Heart left ventricle (tissue), 16 donors: ENCODE measurements around the gene SNX18. TPM values are rescaled to one million over a fixed set of nuclear protein-coding genes. Genes with fewer than 3 reads are reported as not detected.

Experiments used
- ATAC-seq, 4 donors: fragments of 200-7000 bp; cut with Tn5 transposase; one replicate each; pipeline ENCODE4 v1.9.1; 2020 to 2022; ENCODE audit warnings: moderate library complexity in 4 of 4, mild to moderate bottlenecking in 3 of 4, moderate number of reproducible peaks in 1 of 4
- DNase-seq, 5 donors: peaks; one replicate each; pipeline ENCODE4 v3.0.0-alpha.2; 2020
- H3K27ac ChIP-seq, 12 donors: fragments of 200-600 bp; sonication (generic) in 4 of 12; one replicate each; pipeline versions ENCODE4 v1.5.0 to v1.8.0; 2016 to 2022; ENCODE audit warnings: mild to moderate bottlenecking in 2 of 12
- H3K27me3 ChIP-seq, 9 donors: fragments of 200-600 bp; sonication (generic) in 2 of 9; one replicate each; pipeline versions ENCODE4 v1.5.1 to v1.8.0; 2016 to 2022; ENCODE audit warnings: mild to moderate bottlenecking in 3 of 9
- H3K36me3 ChIP-seq, 9 donors: fragments of 200-600 bp; sonication (generic) in 2 of 9; one replicate each; pipeline versions ENCODE4 v1.5.0 to v1.8.0; 2018 to 2022; ENCODE audit warnings: mild to moderate bottlenecking in 2 of 9
- H3K4me1 ChIP-seq, 12 donors: fragments of 200-600 bp; sonication (generic) in 4 of 12; one replicate each; pipeline versions ENCODE4 v1.5.0 to v1.8.0; 2016 to 2022; ENCODE audit warnings: mild to moderate bottlenecking in 3 of 12
- H3K4me3 ChIP-seq, 12 donors: fragments of 200-600 bp; sonication (generic) in 4 of 12; one replicate each; pipeline versions ENCODE4 v1.5.0 to v1.8.0; 2017 to 2022; ENCODE audit warnings: mild to moderate bottlenecking in 9 of 12, moderate library complexity in 4 of 12
- H3K9me3 ChIP-seq, 12 donors: fragments of 200-600 bp; sonication (generic) in 4 of 12; one replicate each; pipeline versions ENCODE4 v1.5.0 to v1.8.0; 2016 to 2022; ENCODE audit warnings: mild to moderate bottlenecking in 1 of 12
- POLR2A ChIP-seq, 2 donors: fragments of 450-650 bp; IDR thresholded peaks; one replicate each; pipeline ENCODE4 v1.6.1; 2017; ENCODE audit warnings: antibody characterized with exemption in 2 of 2, mild to moderate bottlenecking in 2 of 2, moderate library complexity in 2 of 2
- WGBS, 4 donors: extraction: QIAGEN DNeasy Blood & Tissue Kit in 2 of 4; methylation state at CpG; one replicate each; pipeline versions ENCODE4 v1.1.5 to v1.1.7; 2013 to 2018; 5-methylcytosine and 5-hydroxymethylcytosine counted together
- intact Hi-C, 10 donors: fragments of 100-400 bp; cut with DNase I; formaldehyde crosslinking; loops; one replicate each; pipeline versions ENCODE4 v1.11.1 to v1.14.2; 2022
- polyA plus RNA-seq, 2 donors: library from polyadenylated mRNA; stranded (reverse); fragments of 200-250 nt; gene quantifications; one replicate each; pipeline ENCODE4 v1.2.3, GENCODE V29; 2013
- total RNA-seq, 9 donors: library from RNA; depleted of rRNA in 2 of 9; stranded (reverse); fragments of >200 nt in 2 of 9; fragmentation: NEBNext Ultra II Directional in 3 of 9; extraction: Animal tissue kit (Norgen Biotek cat#: 25700) in 3 of 9; gene quantifications; one replicate each; pipeline versions ENCODE4 v1.1.0 to v1.2.4, GENCODE V29; 2016 to 2023
- TF ChIP-seq, protein P1 (sequence below), 12 donors: fragments of 200-600 bp; sonication (generic) in 4 of 12; IDR thresholded peaks; one replicate each; pipeline versions ENCODE4 v1.5.0 to v1.8.0; 2018 to 2022; ENCODE audit warnings: antibody characterized with exemption in 12 of 12, mild to moderate bottlenecking in 5 of 12
- donor health status: ischemic (EF 13 %, LVEDD 7.1; RV severe dilation, severe dysfunction).
- donor health status: healthy with polysubstance abuse.
- donor health status: DM: no; HTN: yes; CAD: no.
- donor health status: DM: no; HTN: no; CAD: no.
- donor health status: ischemic (EF 25% LVEDD 6.9; RV normal size, moderate dysfunction).
- donor health status: ischemic (EF 25% LVEDD 5.7; RV mildly dilated, moderate dysfunction).
- donor health status: healthy.
- donor health status: DM: yes; HTN: yes; CAD: no.
- donor health status: ischemic (EF 35%, LVEDD 5.7; RV mildly dilated, moderate dysfunction).
- donor health status: nonischemic (EF 11% LVEDD 7.7; RV severe dilation, severe dysfunction).
- donor health status: DM: yes; HTN: yes; CAD: no.
- donor health status: PGD.
- donor health status: ischemic (EF 29% LVEDD 5.4; RV normal size, mild dysfunction).
- donor health status: nonischemic (EF 23%, LVEDD 6.1; RV moderate dilation, normal function).

The SNX18 gene
- total and polyA plus RNA-seq, 11 donors: 4.1 to 39.6 (median 23.1) TPM

DNA sequence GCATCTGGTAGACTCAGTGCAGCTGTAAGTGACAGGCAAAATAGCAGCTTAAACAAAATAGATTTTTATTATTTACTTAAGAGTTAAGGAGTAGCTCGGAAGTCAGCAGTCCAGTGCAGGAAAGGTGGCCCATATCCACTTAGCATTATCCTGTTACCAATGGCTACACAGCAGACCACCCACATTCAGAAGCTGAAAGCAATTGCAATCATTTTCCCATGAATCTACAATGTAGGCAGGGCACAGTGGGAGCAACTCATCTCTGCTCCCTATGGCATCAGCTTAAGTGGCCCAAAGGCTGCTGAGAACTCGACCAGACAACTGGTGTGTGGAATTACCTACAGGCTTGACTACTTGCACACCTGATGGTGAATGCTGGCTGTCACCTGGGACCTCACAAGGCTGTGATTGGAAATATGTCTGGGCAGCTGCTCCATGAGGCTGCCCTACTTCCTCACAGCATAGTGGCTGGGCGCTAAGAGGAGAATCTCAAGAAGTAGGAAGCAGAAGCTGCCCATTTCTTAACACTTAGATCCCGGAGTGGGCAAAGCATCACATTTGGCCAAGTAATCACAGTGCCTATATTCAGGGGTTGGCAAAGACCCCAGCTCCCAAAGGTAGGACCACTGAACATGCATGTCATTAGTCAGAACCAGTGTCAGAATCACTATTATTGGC, 56.4 kb downstream of the SNX18 start:
- TF ChIP-seq POLR2A (IDR thresholded peaks at IDR 0.05): no peak
- TF ChIP-seq, protein P1, sequence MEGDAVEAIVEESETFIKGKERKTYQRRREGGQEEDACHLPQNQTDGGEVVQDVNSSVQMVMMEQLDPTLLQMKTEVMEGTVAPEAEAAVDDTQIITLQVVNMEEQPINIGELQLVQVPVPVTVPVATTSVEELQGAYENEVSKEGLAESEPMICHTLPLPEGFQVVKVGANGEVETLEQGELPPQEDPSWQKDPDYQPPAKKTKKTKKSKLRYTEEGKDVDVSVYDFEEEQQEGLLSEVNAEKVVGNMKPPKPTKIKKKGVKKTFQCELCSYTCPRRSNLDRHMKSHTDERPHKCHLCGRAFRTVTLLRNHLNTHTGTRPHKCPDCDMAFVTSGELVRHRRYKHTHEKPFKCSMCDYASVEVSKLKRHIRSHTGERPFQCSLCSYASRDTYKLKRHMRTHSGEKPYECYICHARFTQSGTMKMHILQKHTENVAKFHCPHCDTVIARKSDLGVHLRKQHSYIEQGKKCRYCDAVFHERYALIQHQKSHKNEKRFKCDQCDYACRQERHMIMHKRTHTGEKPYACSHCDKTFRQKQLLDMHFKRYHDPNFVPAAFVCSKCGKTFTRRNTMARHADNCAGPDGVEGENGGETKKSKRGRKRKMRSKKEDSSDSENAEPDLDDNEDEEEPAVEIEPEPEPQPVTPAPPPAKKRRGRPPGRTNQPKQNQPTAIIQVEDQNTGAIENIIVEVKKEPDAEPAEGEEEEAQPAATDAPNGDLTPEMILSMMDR (IDR thresholded peaks at IDR 0.05): no peak
- Histone ChIP-seq H3K27me3 (no peaks in the 10 kb centered on the region), H3K36me3 (no peaks in the 10 kb centered on the region), H3K27ac (no peak overlapping the region), H3K4me3 (no peak overlapping the region), H3K9me3 (no peaks in the 10 kb centered on the region), H3K4me1 (peaks cover 0 to 18% (median 9%) of the 10 kb centered on the region in 12 donors)
- peak in 1 of 4 donors; percentile 41 for ATAC-seq
- DNase-seq: no peak
- intact Hi-C loops: no loop called here
- WGBS, 4 donors: 84 to 94% (median 91%) methylated on average over 3 to 4 of the region's 4 CpGs

DNA sequence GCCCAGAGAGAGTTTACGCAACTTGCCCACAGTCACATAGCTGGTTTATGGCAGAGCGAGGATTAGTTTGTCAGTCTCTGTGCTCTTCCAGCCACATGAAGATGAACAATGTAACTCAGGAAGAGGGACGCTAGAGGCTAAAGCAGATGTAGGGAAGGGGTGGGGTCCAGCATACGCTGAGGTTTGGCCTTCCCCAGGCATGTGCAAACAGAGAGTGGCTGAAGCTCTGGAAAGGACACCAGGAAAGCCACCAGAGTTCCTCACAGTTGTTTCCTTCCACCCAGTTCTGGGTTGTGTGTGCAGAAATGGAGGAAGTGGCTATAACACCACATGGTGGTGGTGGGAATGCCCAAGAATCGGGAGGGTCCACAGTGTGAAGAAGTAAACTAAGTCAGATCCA, 60.0 kb downstream of the SNX18 start:
- Histone ChIP-seq H3K27ac (peak overlapping the region in 1 of 12 donors; percentile 17), H3K4me3 (no peak overlapping the region), H3K4me1 (peaks cover 0 to 32% (median 11%) of the 10 kb centered on the region in 12 donors), H3K36me3 (no peaks in the 10 kb centered on the region), H3K9me3 (no peaks in the 10 kb centered on the region), H3K27me3 (no peaks in the 10 kb centered on the region)
- intact Hi-C loops: no loop called here
- WGBS, 4 donors: 84 to 93% (median 88%) methylated on average over 5 of the region's 5 CpGs
- ATAC-seq (peak in 2 of 4 donors; percentile 23 to 71), DNase-seq (peak in 1 of 5 donors; percentile 16)
- TF ChIP-seq, protein P1 (IDR thresholded peaks at IDR 0.05): no peak
- TF ChIP-seq POLR2A (IDR thresholded peaks at IDR 0.05): no peak

DNA sequence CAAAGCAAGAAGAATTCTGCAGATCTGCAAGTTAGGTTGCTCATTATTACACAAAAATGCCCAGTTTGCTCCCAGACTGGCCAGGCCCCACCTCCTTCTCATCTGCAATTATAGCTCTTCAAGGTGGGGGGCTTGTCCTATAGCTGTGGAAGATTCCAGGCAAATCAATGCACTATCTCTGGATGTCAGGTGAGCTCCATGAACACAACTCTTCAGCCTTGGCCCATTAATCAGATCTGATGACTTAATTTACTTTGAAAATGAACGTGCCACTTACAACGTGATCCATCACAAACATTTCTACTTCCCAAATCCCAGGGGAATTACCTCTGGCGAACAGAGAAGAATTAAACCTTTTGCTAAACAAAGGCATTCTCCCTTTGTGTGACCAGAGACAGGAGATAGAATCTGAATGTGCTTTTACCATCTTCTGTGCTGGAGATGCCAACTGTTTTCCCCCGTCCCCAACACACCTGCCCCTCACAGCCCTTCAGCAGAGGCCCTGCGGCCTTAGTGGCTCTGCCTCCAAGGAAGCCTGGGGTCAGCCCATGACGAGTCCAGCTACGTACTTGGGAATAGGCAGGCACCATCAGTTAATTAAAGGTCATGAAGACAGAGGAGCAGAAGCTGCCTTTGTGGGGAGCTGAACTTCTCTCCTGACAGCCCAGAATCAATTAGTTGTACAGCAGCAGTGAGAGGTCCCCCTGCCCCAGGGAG, 60.5 kb downstream of the SNX18 start:
- Histone ChIP-seq H3K27ac (peak overlapping the region in 1 of 12 donors; percentile 17), H3K4me3 (no peak overlapping the region), H3K4me1 (peaks cover 0 to 38% (median 12%) of the 10 kb centered on the region in 12 donors), H3K9me3 (no peaks in the 10 kb centered on the region), H3K36me3 (no peaks in the 10 kb centered on the region), H3K27me3 (no peaks in the 10 kb centered on the region)
- DNase-seq (no peak), ATAC-seq (no peak)
- WGBS, 4 donors: 85 to 89% (median 88%) methylated on average over 7 of the region's 7 CpGs
- TF ChIP-seq, protein P1 (IDR thresholded peaks at IDR 0.05): no peak
- no peak for TF ChIP-seq POLR2A (IDR thresholded peaks at IDR 0.05)
- intact Hi-C loops: no loop called here

DNA sequence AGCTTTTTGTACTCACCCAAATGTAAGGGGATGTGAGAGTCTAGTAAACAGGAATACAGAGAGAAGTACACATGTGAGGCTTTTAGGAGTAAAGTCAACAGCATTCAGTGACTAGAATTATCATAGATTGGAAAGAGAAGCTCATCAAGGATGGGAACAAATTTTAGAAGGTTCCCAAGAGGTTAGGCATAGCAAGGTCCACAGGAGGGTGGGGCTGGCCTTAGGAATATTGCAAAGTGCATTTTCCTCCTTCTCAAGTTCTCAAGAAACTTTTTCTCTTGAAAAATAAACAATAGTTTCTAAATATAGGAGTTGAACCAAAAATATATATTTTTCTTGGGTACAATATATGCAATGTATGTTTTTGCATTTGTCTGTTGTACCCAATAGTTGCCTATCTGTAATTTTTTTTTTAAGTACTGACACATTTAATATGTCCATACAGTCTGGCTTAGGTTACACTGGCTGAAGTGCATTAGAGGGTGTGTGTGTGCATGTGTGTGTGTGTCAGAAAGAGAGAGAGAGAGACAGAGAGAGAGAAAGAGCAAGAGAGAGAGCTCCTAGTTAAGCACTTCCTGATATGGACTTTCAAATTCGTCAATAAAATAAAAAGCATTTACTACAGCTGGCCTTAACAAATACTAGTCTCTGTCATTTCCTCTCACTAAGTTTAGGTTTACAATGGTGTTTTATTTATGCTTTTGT, 62.2 kb downstream of the SNX18 start:
- H3K36me3 ChIP-seq: no peaks in the 10 kb centered on the region
- peaks cover 0 to 45% (median 13%) of the 10 kb centered on the region in 12 donors for H3K4me1 ChIP-seq
- no peak overlapping the region for H3K4me3 ChIP-seq
- H3K27ac ChIP-seq: peak overlapping the region in 3 of 12 donors; percentile 18 to 63 (median 24)
- intact Hi-C loops: no loop called here
- ATAC-seq (no peak), DNase-seq (no peak)
- no peaks in the 10 kb centered on the region for H3K9me3 ChIP-seq
- 17 to 54% (median 46%) methylated on average over 1 of the region's 1 CpG for WGBS, 4 donors
- TF ChIP-seq, protein P1 (IDR thresholded peaks at IDR 0.05): no peak
- no peak for TF ChIP-seq POLR2A (IDR thresholded peaks at IDR 0.05)
- no peaks in the 10 kb centered on the region for H3K27me3 ChIP-seq
